ENCODE measurements around the gene NT5DC1.
"Not testable (repeated sequence)": the region's sequence is repeated elsewhere in the genome, so short reads cannot be mapped to it uniquely, and the experiment has no call there.

NT5DC1 gene

DNA sequence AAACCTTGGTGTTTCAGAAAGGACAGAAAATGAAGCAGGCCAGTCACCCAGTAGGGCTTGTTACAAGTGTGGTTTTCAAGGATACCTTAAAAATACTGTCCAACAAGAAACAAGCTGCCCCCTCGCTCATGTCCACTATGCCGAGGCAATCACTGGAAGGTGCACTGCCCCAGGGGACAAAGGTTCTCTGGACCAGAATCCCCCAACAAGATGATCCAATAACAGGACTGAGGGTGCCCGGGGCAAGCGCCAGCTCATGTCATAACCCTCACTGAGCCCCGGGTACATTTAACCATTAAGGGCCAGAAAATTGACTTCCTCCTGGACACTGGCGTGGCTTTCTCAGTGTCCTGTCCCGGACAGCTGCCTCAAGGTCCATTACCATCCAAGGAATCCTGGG, 6.6 kb upstream of the NT5DC1 start:
- DNase-seq: no peak

DNA sequence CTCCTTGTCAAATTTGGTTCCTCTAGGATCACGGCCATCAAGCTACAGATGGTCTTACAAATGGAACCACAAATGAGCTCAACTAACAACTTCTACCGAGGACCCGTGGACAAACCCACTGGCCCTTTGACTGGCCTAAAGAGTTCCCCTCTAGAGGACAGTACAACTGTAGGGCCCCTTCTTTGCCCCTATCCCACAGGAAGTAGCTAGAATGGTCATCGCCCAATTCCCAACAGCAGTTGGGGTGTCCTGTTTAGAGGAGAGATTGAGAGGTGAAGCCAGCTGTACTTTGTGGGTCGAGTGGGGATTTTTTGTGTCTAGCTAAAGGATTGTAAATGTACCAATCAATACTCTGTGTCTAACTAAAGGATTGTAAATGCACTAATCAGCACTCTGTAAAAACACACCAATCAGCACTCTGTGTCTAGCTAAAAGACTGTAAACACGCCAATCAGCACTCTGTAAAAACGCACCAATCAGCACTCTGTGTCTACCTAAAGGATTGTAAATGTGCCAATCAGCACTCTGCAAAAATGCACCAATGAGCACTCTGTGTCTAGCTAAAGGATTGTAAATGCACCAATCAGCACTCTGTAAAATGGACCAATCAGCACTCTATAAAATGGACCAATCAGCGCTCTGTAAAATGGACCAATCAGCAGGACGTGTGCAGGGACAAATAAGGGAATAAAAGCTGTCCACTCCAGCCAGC, 4.4 kb upstream of the NT5DC1 start:
- not testable (repeated sequence) for DNase-seq

DNA sequence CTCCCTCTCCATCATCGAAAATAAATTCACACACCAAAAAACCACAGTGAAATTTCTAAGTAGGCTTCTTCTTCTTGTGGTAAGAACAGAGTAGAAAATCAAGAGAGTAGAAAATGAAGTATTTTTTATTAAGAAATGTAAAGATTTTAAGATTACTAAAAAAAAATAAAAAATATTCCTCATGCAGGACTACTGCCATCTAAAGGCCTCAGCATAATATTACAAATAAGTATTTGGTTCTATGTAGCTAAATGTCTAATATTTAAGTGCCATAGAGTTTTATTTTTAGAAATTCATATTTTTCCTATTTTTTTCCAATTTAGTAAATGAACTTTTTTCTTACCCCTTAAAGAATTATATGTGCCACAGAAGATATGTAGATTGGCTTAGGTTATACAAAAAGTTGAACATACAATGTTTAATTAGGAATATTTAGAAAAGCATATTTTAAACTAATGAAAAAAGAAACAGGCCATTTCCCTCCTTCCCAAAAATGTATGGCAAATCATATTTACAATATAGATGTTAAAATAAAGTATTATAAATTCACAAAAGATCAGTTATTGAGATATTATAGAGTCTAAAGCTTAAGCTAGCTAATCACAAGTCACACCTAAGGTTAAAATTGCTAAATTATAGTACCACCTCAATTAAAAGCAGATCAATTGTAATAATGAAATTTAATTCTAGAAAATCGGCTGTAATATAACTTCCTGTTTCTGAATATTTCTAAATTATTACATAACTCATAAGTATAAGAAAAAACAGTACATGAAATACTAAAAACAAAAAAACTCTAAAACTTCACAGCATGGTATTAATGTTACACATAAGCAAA, 3.5 kb upstream of the NT5DC1 start:
- no peak for DNase-seq

DNA sequence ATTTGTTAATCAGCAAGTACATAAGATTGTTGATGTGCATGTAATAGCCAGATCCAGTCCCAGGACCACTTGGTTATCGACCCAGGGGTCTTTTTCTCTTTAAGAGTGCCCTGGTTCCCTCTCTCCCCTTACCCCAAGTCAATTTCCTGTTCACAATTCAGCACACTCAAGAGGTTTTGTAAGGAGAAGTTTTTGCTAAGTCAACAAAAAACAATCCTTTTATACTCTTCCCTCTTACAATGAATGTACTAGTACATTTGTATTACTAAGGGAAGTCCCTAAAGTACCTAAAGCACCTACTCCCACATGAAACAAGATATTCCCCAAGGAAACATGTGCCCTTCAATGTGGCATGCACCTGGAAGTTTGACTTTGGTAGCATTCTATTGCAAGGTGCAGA, 1.6 kb upstream of the NT5DC1 start:
- DNase-seq: no peak

DNA sequence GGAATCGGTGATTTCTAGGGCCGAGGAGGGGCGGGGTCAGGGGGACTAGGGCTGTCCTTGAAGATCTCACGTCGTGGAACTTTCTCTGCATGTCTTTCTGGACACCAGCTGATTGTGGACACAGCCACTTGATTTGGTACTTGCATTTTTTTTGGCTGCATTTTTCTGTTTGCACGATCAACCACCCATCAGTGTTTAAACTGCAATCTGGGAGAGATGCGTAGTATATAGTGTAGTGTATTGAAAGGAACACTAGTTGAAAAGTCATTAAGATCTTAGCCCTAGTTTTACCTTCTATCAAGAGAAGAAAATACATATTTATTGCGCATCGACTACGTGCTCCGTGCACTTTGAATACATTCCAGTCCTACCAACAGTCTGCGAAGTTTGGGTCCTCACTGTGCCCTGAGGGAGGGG, 657 bp downstream of the NT5DC1 start:
- DNase-seq: no peak

DNA sequence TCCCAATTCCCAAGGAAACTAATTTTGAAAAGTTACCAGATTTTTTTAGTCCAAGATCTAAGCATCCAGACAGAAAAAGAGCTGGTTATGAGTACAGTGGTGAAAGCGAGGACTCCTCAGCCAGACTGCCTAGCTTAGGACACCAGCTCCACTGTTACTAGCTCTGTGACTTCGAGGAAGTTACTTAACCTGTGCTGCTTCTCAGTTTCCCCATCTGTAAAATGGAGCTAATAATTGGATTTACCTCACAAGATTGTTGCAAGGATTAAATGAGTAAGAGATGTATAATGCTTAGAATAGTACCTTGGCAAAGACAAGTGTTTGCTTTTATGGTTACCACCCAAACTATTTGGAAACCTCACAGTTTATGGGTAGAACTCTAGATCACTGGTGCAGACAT, 1.1 kb downstream of the NT5DC1 start:
- DNase-seq: no peak

DNA sequence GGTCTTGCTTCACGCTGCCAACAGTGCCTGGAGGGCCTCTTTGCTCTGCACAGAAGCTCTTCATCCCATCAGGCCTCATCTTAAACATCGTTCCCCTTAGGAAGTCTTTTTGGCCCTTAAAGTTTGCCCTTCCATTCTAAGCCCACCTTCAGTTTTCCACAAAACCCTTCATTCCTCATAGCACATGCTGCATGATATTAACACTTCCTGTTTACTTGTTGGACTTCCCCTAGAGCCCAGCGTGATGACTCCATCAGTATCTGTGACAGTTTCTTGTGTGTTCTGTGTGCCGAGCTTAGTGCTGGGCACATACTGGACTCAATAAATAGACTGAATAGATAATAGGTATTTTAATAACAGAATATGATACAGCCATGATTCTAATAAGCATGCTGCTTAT, 2.2 kb downstream of the NT5DC1 start:
- no peak for DNase-seq

DNA sequence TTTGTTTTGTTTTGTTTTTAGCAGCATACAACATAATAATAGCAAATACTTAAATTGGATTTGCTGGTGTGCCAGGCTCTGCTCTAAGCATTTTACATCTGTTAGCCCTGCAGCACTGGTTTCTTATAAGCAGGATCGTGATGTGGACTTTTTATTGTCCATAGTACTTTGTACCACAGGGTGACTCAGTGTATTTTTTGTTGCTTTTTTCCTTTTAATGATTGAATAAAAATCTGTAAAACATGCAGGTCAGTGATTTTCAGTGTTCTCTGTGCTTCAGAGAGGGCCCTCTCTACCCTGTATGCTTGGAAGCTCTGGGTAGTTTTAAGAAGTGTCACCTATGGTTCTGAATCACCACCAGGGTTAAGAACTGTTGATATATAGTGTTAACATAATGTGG, 4.0 kb downstream of the NT5DC1 start:
- DNase-seq: no peak

DNA sequence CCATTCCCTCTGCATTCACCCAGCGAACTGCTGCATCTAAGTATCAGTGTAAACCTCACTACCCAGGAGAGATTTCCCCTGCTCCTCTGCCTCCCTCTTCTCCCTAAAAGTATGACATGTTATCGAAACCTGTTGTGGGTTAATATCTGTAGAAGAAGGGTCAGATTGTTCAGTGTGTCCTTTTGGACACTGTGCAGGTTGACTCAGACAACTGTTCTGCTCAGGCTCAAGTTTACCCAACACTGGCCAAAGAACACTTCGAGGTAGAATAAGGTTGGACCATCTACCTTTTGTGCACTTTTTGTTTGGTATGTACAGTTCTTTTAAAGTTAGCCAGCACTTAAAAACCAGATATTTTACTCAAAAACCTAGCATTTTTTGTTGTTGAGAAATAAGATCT, 4.6 kb downstream of the NT5DC1 start:
- DNase-seq: no peak

DNA sequence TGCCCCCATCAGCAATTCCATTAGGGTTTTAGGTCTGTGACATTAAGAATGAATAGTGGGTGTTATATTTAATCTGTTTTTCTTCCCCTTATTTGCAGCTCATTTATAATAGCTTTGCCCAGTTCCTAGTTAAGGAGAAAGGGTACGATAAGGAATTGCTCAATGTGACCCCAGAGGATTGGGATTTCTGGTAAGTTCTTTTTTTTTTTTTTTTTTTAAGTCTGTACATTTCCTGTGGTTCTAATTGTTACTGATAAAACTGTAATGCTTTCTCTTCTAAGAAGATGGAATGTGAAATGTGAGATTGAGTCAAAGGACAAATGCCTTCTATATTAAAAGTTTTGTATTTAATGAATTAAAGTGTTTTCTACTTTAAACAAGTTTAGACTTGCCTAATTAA, 5.5 kb downstream of the NT5DC1 start:
- no peak for DNase-seq

DNA sequence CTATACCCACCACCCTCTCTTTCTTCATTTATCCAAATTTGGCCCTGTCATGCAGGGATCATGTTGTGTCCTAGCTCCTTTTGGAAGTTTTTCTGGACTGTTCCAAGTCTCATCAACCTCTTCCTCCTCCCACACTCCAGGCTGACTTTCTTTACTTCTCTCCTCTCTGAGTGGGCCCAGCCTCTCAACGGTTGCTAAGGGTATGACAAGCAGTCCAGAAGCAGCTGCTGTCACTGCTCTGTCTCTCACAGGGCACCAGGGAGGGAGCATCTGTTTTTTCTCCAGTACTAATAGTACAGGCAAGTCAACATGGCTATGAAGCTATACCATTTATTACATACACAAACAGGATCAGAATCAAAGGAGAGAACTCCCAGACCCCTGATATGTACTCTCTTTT, 8.2 kb downstream of the NT5DC1 start:
- no peak for DNase-seq

DNA sequence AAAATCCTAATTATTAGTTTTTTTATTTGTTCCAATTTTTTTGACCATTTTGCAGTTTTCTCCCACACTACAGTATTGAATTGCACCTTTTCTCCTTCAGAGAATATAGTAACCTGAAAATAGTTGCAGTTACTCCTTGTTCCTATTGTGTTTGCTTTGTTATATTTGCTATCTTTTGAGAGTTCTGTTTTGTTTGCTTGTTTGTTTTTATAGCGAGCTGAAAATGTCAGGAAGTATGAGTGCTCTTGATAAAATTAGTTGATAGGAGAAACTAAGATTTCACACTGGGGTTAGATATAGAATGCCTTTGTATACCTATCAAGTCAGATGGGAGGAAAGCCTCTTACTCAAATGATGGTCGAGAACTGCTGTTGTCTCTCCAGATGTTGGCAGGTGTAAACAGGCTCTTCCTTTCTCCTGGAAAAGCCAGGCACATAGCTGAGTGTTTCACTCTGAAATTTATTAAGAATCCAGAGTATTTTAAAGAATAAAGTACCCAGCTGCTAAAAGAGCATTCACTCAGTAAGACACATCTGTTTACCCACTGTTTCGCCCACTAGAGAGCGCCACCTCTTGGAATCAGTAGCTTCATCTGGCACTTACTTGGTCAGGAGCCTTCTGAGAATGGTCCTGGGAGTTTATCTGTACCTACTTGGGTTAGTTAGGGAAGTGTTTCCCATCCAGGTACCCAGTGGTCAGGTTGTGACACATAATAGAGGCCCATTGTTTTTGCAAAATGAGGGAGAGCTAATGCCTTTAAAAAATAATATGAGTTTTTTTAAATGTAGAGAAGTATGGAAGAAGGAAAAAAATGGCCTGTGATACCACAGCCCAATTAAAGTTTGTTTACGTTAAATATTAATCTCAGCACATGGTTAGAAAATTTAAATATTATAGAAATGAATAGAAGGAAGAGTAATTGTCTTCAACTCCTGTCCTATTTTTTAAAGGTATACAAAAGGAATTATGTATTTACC, 11.2 kb downstream of the NT5DC1 start:
- DNase-seq: no peak

DNA sequence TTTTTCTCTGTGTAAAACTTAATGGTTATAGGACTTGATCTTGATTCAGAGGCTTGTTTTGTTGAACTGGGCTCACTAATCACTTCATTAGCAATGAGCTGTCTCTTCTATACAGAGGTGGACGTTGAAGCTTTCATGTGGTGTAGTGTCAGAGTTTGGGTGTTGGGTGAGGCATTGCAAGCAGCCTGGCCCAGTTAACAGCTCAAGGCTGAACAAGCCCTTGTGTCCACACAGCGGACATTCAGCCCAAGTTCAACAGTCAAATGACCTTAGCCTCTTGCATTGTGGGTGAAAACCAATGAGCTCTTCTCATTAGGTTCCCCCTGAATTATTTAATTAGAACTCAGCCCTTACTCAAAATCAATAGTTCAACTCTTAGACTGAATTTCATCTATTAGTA, 12.7 kb downstream of the NT5DC1 start:
- no peak for DNase-seq

DNA sequence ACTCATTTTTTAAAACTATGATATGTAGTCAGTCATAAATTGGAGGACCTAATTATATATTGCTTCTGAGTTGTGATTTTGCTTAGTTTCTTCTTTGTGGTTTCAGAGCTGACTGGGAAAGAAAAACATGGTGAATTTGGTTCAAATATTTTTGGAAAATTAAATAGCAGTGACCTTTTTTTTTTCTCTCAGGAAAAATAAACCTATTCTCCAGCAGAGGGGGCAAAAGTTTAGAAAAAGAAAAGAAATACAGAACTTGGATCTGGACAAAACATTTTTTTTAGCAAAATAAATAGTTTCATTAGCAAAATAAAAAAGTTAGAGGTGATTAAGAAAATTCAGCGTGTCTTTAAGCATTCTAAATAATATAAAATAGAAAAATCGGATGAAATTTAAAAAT, 15.1 kb downstream of the NT5DC1 start:
- DNase-seq: no peak

DNA sequence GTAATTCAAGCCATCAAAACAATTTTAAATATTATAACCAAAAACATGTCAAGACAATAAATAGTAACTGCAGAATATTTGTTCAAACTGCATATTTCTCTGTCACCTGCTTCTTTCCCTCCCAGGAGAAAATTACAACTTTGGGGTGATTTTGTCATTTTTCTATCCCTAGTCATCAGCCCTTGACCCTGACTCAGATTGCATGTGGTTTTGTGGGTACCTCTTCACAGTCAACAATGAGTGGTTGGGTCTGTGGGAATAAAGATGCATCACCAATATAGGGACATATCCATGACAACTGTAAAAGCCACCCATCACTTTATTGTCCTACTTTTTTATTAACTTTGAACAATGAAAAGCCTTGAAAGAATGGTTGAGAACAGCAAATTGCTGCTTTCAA, 18.0 kb downstream of the NT5DC1 start:
- no peak for DNase-seq

DNA sequence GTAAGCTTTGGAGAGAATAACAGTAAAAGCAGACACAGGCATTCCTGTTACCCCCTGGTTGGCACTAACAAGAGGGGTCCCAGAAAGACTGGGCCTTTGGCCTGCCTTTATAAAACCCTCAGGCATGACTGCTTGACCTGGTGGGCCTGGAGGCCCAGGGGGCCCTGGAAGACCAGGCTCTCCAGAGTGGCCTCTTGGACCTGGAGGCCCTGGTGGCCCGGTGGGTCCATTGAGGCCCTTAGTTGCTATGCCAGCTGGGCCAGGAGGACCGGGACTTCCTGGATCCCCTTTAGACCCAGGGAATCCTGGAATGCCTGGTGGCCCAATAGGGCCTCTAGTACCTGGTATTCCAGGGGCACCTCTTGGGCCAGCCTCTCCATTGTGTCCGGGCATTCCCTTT, 19.8 kb downstream of the NT5DC1 start:
- no peak for DNase-seq

DNA sequence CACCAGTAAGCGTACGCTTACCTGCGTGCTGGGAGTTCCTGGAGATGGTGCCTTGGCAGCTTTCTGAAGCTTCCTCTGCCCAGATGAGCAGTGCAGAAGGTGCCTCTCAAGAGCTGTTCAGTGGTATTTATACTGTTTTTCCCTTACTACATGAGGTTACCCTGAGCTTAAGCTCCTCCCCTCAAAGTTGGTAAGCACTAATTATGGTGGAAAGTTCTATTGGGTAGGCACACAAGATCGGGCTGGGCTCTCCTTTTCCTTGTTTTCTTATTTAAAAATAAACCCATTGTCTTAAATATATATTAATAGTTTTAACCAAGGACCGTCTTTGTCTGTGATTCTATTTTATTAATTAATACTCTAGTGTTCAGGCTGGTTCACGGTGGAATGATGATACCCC, 25.4 kb downstream of the NT5DC1 start, which contains the start of gene COL10A1:
Gene COL10A1 (minus strand): TSS at position 101 of the 400 bp plus-strand sequence. CDS start 640 bp downstream, outside the sequence.
- DNase-seq: no peak

DNA sequence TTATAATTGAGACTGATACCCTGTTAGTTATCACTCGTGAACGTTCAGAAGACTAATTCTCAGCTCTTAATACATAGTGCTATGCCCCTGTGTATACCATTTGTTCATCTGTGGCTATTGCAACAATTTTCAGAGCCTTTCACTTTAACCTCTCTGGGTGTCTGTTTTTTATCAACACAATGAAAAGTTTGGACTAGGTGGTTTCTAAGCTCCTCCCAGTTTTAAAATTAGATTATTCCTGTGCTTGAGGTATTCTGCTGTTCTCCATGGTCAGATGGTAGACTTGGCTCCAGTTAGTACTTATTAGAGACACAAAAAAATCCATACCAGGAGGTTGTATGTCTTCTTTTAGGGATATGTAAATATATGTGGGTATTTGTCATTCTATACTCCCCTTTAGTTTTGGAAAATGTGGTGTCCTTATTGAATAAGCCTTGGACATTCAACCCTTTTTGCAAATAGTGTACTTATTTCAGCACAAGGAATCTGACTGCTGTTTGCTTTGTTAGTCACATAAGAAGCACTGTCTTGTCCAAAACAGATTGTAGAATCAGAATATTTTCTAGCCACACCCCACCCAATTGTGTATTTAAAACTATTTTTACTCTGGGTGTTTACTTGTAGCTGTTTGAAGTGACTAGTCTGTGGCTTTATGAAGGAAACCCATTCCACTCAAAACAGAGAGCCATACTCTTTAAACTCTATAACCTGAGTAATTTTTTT, 27.3 kb downstream of the NT5DC1 start:
- no peak for DNase-seq

DNA sequence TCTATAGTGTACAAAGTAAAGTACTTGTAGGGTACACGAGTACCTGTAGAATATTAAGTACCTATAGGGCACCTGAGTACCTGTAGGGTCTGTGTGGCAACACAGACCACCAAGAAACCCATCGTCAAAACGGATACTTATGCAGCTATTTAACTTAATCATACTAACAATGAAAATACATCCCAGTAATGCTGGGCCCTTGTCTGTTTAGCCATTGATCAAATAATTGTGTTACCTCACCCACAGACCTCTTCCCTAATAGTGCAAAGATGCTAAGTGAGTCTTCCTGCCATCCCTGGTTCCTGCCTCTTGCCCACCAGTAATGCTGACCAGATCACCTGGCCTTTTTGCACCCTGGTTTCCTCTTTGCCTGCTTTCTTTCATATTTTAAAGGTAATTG, 32.8 kb downstream of the NT5DC1 start:
- no peak for DNase-seq

DNA sequence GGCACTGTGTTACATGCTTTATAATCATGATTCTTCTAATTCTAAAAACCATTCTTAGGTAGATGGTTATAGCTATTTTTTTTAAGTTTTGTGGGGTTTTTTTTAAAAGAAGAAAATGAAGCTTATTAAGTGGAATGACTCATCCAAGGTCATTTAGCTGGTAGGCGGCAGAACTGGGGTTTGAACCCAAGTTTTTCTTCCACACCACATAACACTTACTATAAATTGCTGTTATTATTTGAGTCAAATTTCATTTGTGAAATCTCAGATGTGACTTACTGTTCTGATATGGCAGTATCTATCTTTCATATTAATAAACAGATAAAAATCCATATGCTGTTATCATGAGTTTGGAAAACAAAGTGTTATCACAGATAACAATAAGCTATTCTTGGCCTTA, 35.7 kb downstream of the NT5DC1 start:
- no peak for DNase-seq

DNA sequence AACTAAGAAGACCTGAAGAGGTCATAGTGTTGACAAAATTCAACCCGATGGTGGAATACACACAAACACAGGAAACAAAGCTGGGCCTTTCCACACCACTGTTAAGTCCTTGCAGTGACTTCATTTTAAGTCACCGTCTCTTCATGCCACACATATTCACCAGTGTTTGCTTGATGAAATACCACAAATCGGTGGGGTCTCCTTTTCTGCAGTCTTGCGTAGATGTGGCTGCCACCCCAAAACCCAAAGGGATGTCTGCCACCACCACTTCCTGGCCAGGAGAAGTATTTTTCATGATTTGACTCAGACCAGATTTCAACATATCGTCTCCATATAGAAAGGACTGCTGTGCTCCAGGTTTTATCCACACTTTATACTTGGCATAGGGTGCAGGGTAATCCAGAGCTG, 36.3 kb downstream of the NT5DC1 start:
- DNase-seq: no peak

DNA sequence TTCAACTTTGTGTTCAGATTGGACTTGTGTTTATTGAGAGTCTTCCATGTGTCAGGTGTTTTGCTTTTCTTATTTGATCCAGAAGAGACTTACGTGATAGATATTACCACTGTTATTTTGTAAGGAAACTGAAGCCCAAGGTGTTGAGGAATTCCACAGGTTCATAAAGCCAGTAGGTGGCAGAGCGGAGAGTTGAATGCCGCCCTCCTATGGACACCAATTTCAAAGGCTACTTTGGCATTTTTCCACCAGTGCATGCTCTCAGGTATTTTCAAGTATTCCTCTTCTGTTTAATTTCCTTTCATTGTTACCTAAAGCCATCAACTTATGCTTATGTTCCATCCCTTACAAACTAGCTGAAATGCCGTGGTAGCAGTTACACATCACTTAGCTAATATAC, 39.3 kb downstream of the NT5DC1 start:
- DNase-seq: no peak

DNA sequence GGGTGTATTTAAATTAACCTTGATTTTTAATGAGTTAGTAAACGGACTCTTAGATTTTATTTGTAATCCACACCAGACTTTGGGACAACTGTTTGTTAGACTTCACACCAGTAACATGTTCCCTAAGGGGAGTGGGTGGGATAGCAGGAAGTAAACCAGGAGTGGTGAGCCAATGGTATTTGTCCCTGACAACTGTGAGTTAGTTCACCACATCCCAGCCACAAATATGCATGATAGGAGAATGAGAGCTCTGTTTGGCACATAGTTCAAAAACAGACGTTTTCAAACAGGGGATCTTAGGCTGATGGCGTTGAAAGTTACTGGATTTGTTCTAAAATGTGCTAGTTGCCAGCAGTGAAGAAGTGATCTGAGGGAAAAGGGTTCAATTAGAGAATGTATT, 44.0 kb downstream of the NT5DC1 start:
- no peak for DNase-seq

Data from NCI-H1092 (cell line).